HEK293 (cell line): ENCODE data around the gene LAMB1.
A peak's percentile ranks its signal among the peaks of the same experiment; 100 is the strongest.

Experiments used
- CTCF ChIA-PET: fragments of 350-600 bp; formaldehyde crosslinking; extraction: SDS; loops from one replicate; lab custom pipeline; 2021; ENCODE audit warnings: antibody characterized with exemption; lab: Yijun Ruan, JAX
- POLR2A ChIA-PET: fragments of 300-600 bp; formaldehyde crosslinking; extraction: SDS; loops from one replicate; lab custom pipeline; 2020; ENCODE audit warnings: antibody characterized with exemption, inconsistent platforms; lab: Yijun Ruan, JAX
- H3K27ac ChIP-seq: fragments of 200-500 bp; sonication (Bioruptor generic); 2 replicates; pipeline ENCODE4 v1.5.1; 2014; ENCODE audit warnings: low read depth, low read length, control low read depth, inconsistent platforms; ENCODE audit errors: extremely low read depth
- H3K36me3 ChIP-seq, 2 experiments: fragments of 200-500 bp in 1 of 2; sonication (Bioruptor generic) in 1 of 2; 1 replicate in 1 of 2; 2 replicates in 1 of 2; pipeline ENCODE4 v1.5.1; 2014 to 2017; ENCODE audit warnings: inconsistent platforms in 2 of 2, low read length in 2 of 2; ENCODE audit not compliant: control insufficient read depth in 2 of 2, insufficient read depth in 1 of 2
- H3K4me1 ChIP-seq: fragments of 200-500 bp; sonication (Bioruptor generic); 2 replicates; pipeline ENCODE4 v1.5.1; 2014; ENCODE audit warnings: mild to moderate bottlenecking, low read length, inconsistent platforms; ENCODE audit not compliant: control insufficient read depth, insufficient read depth
- H3K4me3 ChIP-seq: 2 replicates; pipeline ENCODE4 v1.5.1; 2011; ENCODE audit warnings: low read depth, mild to moderate bottlenecking, control low read depth, low read length, moderate library complexity
- H3K9me3 ChIP-seq: fragments of 200-500 bp; sonication (Bioruptor generic); 2 replicates; pipeline ENCODE4 v1.5.1; 2014; ENCODE audit warnings: low read depth, low read length, inconsistent platforms; ENCODE audit not compliant: control insufficient read depth, insufficient read depth
- BCL11B ChIP-seq: fragments of 450-650 bp; formaldehyde crosslinking; IDR thresholded peaks from 2 replicates; pipeline ENCODE4 v1.5.1; 2016; ENCODE audit warnings: low read depth, missing biosample characterization, missing genetic modification characterization
- HOXA7 ChIP-seq: sonication (generic); formaldehyde crosslinking; IDR thresholded peaks from 2 replicates; pipeline ENCODE4 v1.8.1; 2022; ENCODE audit warnings: missing genetic modification reagents, borderline replicate concordance
- IKZF3 ChIP-seq: fragments of 450-650 bp; IDR thresholded peaks from 2 replicates; pipeline ENCODE4 v1.5.0; 2018; ENCODE audit warnings: missing biosample characterization, mild to moderate bottlenecking, missing genetic modification characterization, moderate library complexity
- ZBTB1 ChIP-seq: fragments of 450-650 bp; formaldehyde crosslinking; IDR thresholded peaks from 2 replicates; pipeline ENCODE4 v1.5.1; 2016; ENCODE audit warnings: missing biosample characterization, missing genetic modification characterization
- ZBTB6 ChIP-seq: fragments of 450-650 bp; formaldehyde crosslinking; IDR thresholded peaks from 2 replicates; pipeline ENCODE4 v1.5.1; 2017; ENCODE audit warnings: missing biosample characterization, missing genetic modification characterization
- ZFP41 ChIP-seq: fragments of 450-650 bp; formaldehyde crosslinking; IDR thresholded peaks from 2 replicates; pipeline ENCODE4 v1.5.1; 2016; ENCODE audit warnings: missing biosample characterization, missing genetic modification characterization, borderline replicate concordance
- ZNF23 ChIP-seq: fragments of 450-650 bp; formaldehyde crosslinking; IDR thresholded peaks from 2 replicates; pipeline ENCODE4 v1.5.1; 2016; ENCODE audit warnings: missing biosample characterization, missing genetic modification characterization, borderline replicate concordance
- ZNF239 ChIP-seq: fragments of 450-650 bp; formaldehyde crosslinking; IDR thresholded peaks from 2 replicates; pipeline ENCODE4 v1.5.1; 2016; ENCODE audit warnings: missing biosample characterization, missing genetic modification characterization
- ZNF266 ChIP-seq: fragments of 450-650 bp; formaldehyde crosslinking; IDR thresholded peaks from 2 replicates; pipeline ENCODE4 v1.5.1; 2016; ENCODE audit warnings: missing biosample characterization, missing genetic modification characterization, low read depth
- ZNF292 ChIP-seq: fragments of 450-650 bp; formaldehyde crosslinking; IDR thresholded peaks from 2 replicates; pipeline ENCODE4 v1.5.1; 2016; ENCODE audit warnings: low read depth, missing biosample characterization, missing genetic modification characterization, borderline replicate concordance
- ZNF362 ChIP-seq: fragments of 450-650 bp; formaldehyde crosslinking; IDR thresholded peaks from 2 replicates; pipeline ENCODE4 v1.5.1; 2016; ENCODE audit warnings: missing biosample characterization, missing genetic modification characterization
- ZNF514 ChIP-seq: fragments of 450-650 bp; formaldehyde crosslinking; IDR thresholded peaks from 2 replicates; pipeline ENCODE4 v1.5.1; 2016; ENCODE audit warnings: missing biosample characterization, missing genetic modification characterization
- ZNF580 ChIP-seq: fragments of 450-650 bp; formaldehyde crosslinking; IDR thresholded peaks from 2 replicates; pipeline ENCODE4 v1.5.1; 2016; ENCODE audit warnings: missing biosample characterization, missing genetic modification characterization
- ZNF776 ChIP-seq: fragments of 450-650 bp; formaldehyde crosslinking; IDR thresholded peaks from 2 replicates; pipeline ENCODE4 v1.5.0; 2017; ENCODE audit warnings: missing biosample characterization, missing genetic modification characterization, borderline replicate concordance
- ZSCAN23 ChIP-seq: fragments of 450-650 bp; formaldehyde crosslinking; IDR thresholded peaks from 2 replicates; pipeline ENCODE4 v1.5.1; 2016; ENCODE audit warnings: missing biosample characterization, missing genetic modification characterization
- ZXDB ChIP-seq: fragments of 450-650 bp; formaldehyde crosslinking; IDR thresholded peaks from 2 replicates; pipeline ENCODE4 v1.5.1; 2016; ENCODE audit warnings: missing biosample characterization, missing genetic modification characterization
- TF ChIP-seq, protein P1 (sequence below): fragments of 450-650 bp; formaldehyde crosslinking; IDR thresholded peaks from 2 replicates; pipeline ENCODE4 v1.5.1; 2017; ENCODE audit warnings: missing biosample characterization, missing genetic modification characterization
- TF ChIP-seq, protein P2 (sequence below): fragments of 450-650 bp; formaldehyde crosslinking; IDR thresholded peaks from 2 replicates; pipeline ENCODE4 v1.5.1; 2016; ENCODE audit warnings: missing biosample characterization, missing genetic modification characterization
- TF ChIP-seq, protein P3 (sequence below): fragments of 450-650 bp; formaldehyde crosslinking; IDR thresholded peaks from 2 replicates; pipeline ENCODE4 v1.5.1; 2017; ENCODE audit warnings: missing biosample characterization, missing genetic modification characterization

Gene LAMB1

DNA sequence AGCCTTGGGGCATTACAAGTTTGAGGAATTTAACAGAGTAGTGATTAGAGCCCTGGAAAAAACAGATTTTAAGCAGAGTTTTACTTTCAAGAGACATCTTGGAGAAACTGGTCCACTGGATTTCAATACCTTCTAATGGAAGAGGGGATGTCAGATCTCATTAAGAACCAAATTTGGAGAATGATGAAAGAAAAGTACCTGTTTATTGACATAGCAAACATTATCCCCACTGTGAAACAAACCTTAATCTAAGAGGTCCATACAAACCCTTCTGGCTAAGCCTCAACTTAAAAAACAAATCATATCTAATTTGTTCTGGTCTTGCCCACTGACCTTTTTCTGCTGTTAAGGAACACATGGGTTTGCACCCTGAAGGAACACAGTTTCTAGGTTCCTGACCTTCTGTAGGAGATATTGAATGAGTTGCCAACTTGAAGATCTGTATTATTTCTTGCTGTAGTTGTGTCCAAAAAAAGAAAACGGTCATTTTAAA, 53.5 kb downstream of the LAMB1 start:
- ChIA-PET POLR2A (no interaction called here), CTCF (interaction anchor here (1.4 kb wide), 1 partner anchor 196 kb away, joined by 3 read pairs; no protein-coding TSS in a partner anchor)
- peaks cover 13 to 38% of the 10 kb centered on the region in 2 experiments for H3K36me3 ChIP-seq
- no peak overlapping the region for H3K27ac ChIP-seq
- H3K4me3 ChIP-seq, result no peak overlapping the region
- peaks cover 2% of the 10 kb centered on the region; the same call in 1 of the 2 replicates for H3K4me1 ChIP-seq
- no peaks in the 10 kb centered on the region for H3K9me3 ChIP-seq
- TF ChIP-seq, protein P1, sequence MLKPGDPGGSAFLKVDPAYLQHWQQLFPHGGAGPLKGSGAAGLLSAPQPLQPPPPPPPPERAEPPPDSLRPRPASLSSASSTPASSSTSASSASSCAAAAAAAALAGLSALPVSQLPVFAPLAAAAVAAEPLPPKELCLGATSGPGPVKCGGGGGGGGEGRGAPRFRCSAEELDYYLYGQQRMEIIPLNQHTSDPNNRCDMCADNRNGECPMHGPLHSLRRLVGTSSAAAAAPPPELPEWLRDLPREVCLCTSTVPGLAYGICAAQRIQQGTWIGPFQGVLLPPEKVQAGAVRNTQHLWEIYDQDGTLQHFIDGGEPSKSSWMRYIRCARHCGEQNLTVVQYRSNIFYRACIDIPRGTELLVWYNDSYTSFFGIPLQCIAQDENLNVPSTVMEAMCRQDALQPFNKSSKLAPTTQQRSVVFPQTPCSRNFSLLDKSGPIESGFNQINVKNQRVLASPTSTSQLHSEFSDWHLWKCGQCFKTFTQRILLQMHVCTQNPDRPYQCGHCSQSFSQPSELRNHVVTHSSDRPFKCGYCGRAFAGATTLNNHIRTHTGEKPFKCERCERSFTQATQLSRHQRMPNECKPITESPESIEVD (tag by site-specific recombination), result peak; percentile 35
- no peak for TF ChIP-seq ZNF239 (tag by site-specific recombination)
- TF ChIP-seq, all 188 proteins: peak for 1

DNA sequence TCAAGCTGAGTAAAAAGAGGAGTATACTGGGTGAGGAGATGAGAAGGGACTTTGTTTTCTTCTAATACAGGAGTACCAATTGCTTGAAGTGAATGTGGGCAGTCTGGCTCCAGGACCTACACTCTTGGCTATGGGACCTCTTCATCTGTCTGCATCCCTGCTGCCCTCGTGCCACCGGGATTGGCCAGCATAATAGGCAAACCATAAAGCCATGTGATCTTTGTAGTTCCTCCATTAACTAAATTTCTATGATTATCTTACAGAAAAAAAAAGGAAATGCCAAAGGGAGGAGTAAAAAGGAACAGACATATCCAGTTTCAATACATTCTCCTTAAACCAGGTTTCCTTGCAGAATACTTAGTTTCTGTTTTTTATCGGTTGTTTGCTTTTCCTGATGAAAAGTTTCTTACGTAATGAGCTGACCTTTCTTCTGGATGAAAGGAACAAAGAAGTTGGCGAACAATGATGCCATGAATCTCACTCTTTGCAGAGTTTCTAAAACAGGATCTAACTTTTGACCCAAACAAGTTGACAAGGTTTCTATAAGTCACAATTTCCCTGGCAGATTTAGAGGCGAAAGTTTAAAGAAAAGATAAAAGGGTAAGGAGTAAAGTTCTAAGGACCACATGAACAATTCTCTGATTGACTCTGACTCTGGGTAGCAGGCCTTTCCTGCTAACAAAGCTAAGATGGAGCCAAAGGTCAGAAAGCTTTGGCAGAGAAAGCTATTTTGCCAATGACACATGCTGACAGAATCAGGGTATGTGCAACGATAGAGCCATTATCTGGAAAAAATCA, 54.1 kb downstream of the LAMB1 start:
- H3K27ac ChIP-seq, result no peak overlapping the region

DNA sequence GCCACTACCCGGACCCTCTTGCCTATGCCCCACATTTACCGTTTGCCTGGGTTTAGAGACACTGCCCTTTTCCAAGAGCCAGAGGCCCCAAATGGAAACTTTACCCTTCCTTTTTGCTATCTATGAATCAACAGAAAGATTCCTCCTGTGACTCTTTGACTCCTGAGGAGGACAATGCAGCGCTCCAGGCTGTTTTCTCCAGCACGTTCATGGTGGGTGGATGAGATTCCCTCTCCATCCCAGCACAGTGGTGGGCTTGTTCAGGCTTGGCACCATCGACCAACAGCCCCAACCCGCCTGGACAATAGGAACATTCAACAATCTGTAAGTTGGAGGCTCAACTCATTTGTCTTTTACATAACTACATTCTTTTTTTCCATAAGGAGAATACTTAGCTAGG, 56.1 kb downstream of the LAMB1 start:
- CTCF ChIA-PET, result no interaction called here
- Histone ChIP-seq H3K4me1 (peaks cover 2% of the 10 kb centered on the region; the same call in 1 of the 2 replicates), H3K9me3 (no peaks in the 10 kb centered on the region), H3K36me3 (peaks cover 8 to 40% of the 10 kb centered on the region in 2 experiments), H3K27ac (no peak overlapping the region), H3K4me3 (no peak overlapping the region)
- POLR2A ChIA-PET, result no interaction called here
- TF ChIP-seq BCL11B (tag by site-specific recombination) (no peak), ZFP41 (no peak), ZNF514 (tag by site-specific recombination) (no peak), IKZF3 (tag by site-specific recombination) (no peak), ZNF580 (tag by site-specific recombination) (no peak), ZNF776 (no peak), ZBTB1 (no peak), ZNF362 (tag by site-specific recombination) (no peak), ZNF23 (tag by site-specific recombination) (no peak), ZSCAN23 (no peak), ZNF239 (tag by site-specific recombination) (no peak), HOXA7 (CRISPR knock-in tag) (no peak), ZXDB (tag by site-specific recombination) (no peak), ZNF266 (tag by site-specific recombination) (no peak)
- TF ChIP-seq, protein P2, sequence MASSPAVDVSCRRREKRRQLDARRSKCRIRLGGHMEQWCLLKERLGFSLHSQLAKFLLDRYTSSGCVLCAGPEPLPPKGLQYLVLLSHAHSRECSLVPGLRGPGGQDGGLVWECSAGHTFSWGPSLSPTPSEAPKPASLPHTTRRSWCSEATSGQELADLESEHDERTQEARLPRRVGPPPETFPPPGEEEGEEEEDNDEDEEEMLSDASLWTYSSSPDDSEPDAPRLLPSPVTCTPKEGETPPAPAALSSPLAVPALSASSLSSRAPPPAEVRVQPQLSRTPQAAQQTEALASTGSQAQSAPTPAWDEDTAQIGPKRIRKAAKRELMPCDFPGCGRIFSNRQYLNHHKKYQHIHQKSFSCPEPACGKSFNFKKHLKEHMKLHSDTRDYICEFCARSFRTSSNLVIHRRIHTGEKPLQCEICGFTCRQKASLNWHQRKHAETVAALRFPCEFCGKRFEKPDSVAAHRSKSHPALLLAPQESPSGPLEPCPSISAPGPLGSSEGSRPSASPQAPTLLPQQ (tag by site-specific recombination), result no peak
- TF ChIP-seq, protein P3, sequence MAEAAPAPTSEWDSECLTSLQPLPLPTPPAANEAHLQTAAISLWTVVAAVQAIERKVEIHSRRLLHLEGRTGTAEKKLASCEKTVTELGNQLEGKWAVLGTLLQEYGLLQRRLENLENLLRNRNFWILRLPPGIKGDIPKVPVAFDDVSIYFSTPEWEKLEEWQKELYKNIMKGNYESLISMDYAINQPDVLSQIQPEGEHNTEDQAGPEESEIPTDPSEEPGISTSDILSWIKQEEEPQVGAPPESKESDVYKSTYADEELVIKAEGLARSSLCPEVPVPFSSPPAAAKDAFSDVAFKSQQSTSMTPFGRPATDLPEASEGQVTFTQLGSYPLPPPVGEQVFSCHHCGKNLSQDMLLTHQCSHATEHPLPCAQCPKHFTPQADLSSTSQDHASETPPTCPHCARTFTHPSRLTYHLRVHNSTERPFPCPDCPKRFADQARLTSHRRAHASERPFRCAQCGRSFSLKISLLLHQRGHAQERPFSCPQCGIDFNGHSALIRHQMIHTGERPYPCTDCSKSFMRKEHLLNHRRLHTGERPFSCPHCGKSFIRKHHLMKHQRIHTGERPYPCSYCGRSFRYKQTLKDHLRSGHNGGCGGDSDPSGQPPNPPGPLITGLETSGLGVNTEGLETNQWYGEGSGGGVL (tag by site-specific recombination), result no peak

More for the DNA sequence above, 54.1 kb downstream of the LAMB1 start:
- CTCF ChIA-PET, result interaction anchor here (1.4 kb wide), 1 partner anchor 197 kb away, joined by 3 read pairs; no protein-coding TSS in a partner anchor
- peak; percentile 31; the same call in 1 of the 2 replicates for TF ChIP-seq ZBTB6 (tag by site-specific recombination)
- no peak for TF ChIP-seq ZNF292
- no peaks in the 10 kb centered on the region for H3K9me3 ChIP-seq
- peaks cover 13 to 41% of the 10 kb centered on the region in 2 experiments for H3K36me3 ChIP-seq
- H3K4me1 ChIP-seq, result peaks cover 2% of the 10 kb centered on the region; the same call in 1 of the 2 replicates
- POLR2A ChIA-PET, result no interaction called here
- no peak overlapping the region for H3K4me3 ChIP-seq
